ENCODE results near the gene GOT2. TPM values are rescaled to one million over a fixed set of nuclear protein-coding genes. Genes with fewer than 3 reads are reported as not detected.

The GOT2 gene
- total and polyA plus RNA-seq, 12 donors, result 47.1 to 181 (median 112) TPM

- no peaks in the 10 kb centered on the region for H3K27me3 ChIP-seq
- TF ChIP-seq CTCF (IDR thresholded peaks at IDR 0.05) (no peak), POLR2A (IDR thresholded peaks at IDR 0.05) (no peak)
- no peak for DNase-seq
- no peaks in the 10 kb centered on the region for H3K9me3 ChIP-seq (replicated peaks in 1 of 3)
- intact Hi-C loops (cut with DNase I), result loop anchor here in 1 of 2 donors (5.0 kb wide), 1 partner anchor 52 kb away; the partner anchor contains the start of gene SLC38A7
- H3K4me1 ChIP-seq (replicated peaks in 1 of 2), result peaks cover 7 to 19% of the 10 kb centered on the region in 2 donors
- no peaks in the 10 kb centered on the region for H3K36me3 ChIP-seq (replicated peaks in 1 of 2)
- H3K4me3 ChIP-seq, result peak overlapping the region in 2 of 4 donors; percentile 61 to 85
- WGBS, 4 donors, result 33 to 42% (median 36%) methylated on average over 8 of the region's 8 CpGs
- H3K27ac ChIP-seq, result peak overlapping the region in 3 of 5 donors; percentile 62 to 92 (median 80)
Measured at GRCh38 chr16:58734459-58734787, 307 bp upstream of the GOT2 start.

- peak overlapping the region in 4 of 5 donors; percentile 49 to 92 (median 71) for H3K27ac ChIP-seq
- peak in 6 of 7 donors; percentile 38 to 72 (median 50) for DNase-seq
- intact Hi-C loops (cut with DNase I), result loop anchor here in 1 of 2 donors (5.0 kb wide), 1 partner anchor 51 kb away; the partner anchor contains the start of gene SLC38A7
Measured at GRCh38 chr16:58733248-58733670, 857 bp downstream of the GOT2 start.

GRCh38 chr16:58732545-58733247 lies 1.4 kb downstream of the GOT2 start:
- intact Hi-C loops (cut with DNase I), result loop anchor here in 1 of 2 donors (5.0 kb wide), 1 partner anchor 50 kb away; the partner anchor contains the start of gene SLC38A7
- peak overlapping the region in 4 of 5 donors; percentile 49 to 80 (median 70) for H3K27ac ChIP-seq
- no peak for TF ChIP-seq CTCF (IDR thresholded peaks at IDR 0.05)
- TF ChIP-seq POLR2A (IDR thresholded peaks at IDR 0.05), result peak in 1 of 2 donors; percentile 1
- H3K4me1 ChIP-seq (replicated peaks in 1 of 2), result peaks cover 7 to 35% of the 10 kb centered on the region in 2 donors
- H3K9me3 ChIP-seq (replicated peaks in 1 of 3), result no peaks in the 10 kb centered on the region
- WGBS, 4 donors, result 37 to 42% (median 38%) methylated on average over 9 of the region's 9 CpGs
- peak in 1 of 7 donors; percentile 20 for DNase-seq
- H3K4me3 ChIP-seq, result peak overlapping the region in 1 of 4 donors; percentile 85
- H3K36me3 ChIP-seq (replicated peaks in 1 of 2), result no peaks in the 10 kb centered on the region
- no peaks in the 10 kb centered on the region for H3K27me3 ChIP-seq

More at GRCh38 chr16:58733248-58733670, 857 bp downstream of the GOT2 start:
- Histone ChIP-seq H3K4me1 (replicated peaks in 1 of 2) (peaks cover 7 to 31% of the 10 kb centered on the region in 2 donors), H3K36me3 (replicated peaks in 1 of 2) (no peaks in the 10 kb centered on the region), H3K4me3 (peak overlapping the region; percentile 46 to 85 (median 66)), H3K27me3 (no peaks in the 10 kb centered on the region), H3K9me3 (replicated peaks in 1 of 3) (no peaks in the 10 kb centered on the region)
- TF ChIP-seq CTCF (IDR thresholded peaks at IDR 0.05) (no peak), POLR2A (IDR thresholded peaks at IDR 0.05) (peak in 1 of 2 donors; percentile 4)
- WGBS, 4 donors, result 1 to 5% (median 3%) methylated on average over 12 to 23 of the region's 23 CpGs

- intact Hi-C loops (cut with DNase I), result loop anchor here in 1 of 2 donors (5.0 kb wide), 1 partner anchor 49 kb away; the partner anchor contains the start of gene SLC38A7
- no peak for DNase-seq
- Histone ChIP-seq H3K4me1 (replicated peaks in 1 of 2) (peaks cover 7 to 41% of the 10 kb centered on the region in 2 donors), H3K36me3 (replicated peaks in 1 of 2) (no peaks in the 10 kb centered on the region), H3K27me3 (no peaks in the 10 kb centered on the region), H3K27ac (no peak overlapping the region), H3K9me3 (replicated peaks in 1 of 3) (no peaks in the 10 kb centered on the region), H3K4me3 (no peak overlapping the region)
- TF ChIP-seq POLR2A (IDR thresholded peaks at IDR 0.05) (no peak), CTCF (IDR thresholded peaks at IDR 0.05) (no peak)
- 91 to 93% (median 92%) methylated on average over 11 of the region's 11 CpGs for WGBS, 4 donors
Measured at GRCh38 chr16:58730724-58731370, 3.3 kb downstream of the GOT2 start.
